Hindlimb muscle (tissue), 1 donor: ENCODE results near the gene SARM1. TPM values are rescaled to one million over a fixed set of nuclear protein-coding genes. Genes with fewer than 3 reads are reported as not detected.

Source experiments
- DNase-seq: peaks from one replicate; pipeline ENCODE4 v3.0.0-alpha.2; 2013
- polyA plus RNA-seq: library from polyadenylated mRNA; unstranded; fragments of 120-200 nt; gene quantifications from one replicate; pipeline ENCODE4 v1.2.1, GENCODE V29; 2013; ENCODE audit not compliant: insufficient read length

The SARM1 gene
- polyA plus RNA-seq, 1 donor: 6.4 TPM

DNA sequence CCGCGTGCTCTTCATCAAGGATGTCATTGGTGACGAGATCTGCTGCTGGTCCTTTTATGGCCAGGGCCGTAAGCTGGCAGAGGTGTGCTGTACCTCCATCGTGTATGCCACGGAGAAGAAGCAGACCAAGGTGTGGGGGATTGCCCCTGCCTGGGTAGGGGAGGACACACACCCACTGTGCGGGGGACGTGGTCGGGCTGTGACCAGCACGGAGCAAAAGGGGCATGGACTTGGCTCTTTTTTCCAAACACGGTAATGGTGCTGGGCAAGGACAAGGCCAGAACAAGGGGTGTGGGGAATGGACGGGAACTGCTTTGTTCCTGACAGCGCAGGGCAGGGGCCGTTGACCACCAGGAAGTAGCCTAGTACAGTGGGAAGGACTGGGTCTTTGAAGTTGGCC is 29.2 kb upstream of the SARM1 start:
- DNase-seq: no peak

DNA sequence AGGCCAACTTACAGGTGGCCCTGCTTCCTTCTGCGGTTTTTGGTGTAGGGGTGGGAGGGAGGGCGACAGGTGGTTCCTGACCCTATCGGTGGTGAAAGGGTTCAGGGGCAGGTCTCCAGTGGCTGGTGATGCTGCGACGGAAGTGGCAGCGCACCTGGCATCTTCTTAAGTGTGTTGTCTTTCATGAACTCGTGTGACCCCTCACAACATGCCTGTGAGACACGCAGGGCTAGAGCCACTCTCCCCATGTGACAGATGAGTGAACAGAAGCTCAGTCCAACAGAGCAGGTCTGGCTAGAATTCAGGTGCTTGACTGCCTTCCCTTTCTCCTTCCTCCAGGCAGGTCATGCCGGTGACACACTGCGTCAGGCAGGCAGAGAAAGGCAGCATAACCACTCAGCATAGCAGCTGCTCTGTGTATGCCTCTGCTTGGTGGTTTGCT is 28.0 kb upstream of the SARM1 start:
- DNase-seq: no peak

DNA sequence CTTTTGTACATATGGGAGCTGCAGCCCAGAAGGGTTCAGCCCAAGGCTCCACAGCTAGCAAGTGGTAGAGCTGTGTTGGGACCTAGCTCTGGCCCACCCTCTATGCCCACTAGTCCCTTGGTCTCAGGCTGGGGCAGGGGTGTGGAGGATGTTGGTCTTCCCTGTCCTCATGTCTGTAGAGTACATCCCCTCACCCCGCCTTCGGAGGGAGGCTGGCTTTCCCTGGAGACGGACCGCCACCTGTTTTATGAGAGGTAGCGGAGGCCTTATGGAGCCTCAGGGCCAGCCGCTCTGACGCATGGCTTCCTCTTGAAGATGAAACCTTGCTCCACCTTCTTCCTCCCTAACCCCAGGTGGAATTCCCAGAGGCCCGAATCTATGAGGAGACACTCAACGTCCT is 27.5 kb upstream of the SARM1 start:
- DNase-seq: no peak

DNA sequence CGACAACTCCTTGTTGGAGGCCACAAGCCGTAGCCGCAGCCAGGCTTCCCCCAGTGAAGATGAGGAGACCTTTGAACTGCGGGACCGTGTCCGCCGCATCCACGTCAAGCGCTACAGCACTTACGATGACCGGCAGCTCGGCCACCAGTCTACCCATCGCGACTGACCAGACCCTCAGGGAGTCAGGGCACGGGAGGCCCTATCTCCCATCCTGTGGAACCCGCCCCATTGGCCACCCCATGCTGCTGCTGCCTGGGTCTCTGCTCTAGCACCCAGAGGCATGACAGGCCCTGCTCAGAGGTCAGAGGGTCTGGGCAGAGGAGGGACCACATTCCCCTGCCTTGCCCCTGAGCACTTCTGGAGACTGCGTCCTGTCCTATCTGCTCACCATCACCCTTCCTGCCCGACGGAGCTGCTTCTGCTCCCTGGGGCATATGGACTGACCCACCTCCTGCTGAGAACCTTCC is 27.0 kb upstream of the SARM1 start:
- no peak for DNase-seq

DNA sequence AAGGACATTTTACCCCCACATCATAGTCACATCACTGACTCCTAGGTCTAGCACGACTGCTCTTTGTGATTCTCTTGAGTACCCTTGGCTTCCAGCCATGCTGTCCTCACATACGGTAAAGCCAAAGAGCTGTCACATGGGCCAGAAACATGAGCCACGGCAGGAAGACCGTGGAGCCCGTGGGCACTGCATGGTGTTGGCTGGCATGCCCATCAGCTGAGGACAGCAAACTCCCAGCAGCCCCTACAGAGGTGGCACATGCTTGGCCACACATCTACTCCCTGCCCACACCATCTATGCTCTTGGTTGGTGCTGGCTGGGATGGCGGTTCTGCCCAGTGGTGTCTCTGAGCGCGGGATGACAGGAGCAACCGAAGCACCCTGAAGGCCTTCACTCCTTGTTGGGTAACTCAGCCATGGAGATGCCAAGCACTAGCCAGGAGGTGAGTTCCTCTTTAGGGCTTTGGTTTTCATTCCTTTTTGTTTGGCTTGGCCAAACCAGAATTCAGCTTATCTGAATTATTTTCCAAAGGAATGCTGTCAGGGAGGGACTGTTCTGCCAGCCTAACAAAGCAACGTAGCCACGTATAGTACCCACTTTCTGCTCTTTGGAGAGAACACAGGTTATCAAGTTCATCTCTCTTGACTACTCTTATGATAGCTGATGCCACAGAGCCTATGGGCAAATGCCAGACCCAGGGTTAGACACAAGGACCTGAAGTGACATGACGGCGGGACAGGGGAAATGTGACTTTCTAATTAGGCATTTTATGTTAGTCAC is 25.9 kb upstream of the SARM1 start:
- DNase-seq: no peak

DNA sequence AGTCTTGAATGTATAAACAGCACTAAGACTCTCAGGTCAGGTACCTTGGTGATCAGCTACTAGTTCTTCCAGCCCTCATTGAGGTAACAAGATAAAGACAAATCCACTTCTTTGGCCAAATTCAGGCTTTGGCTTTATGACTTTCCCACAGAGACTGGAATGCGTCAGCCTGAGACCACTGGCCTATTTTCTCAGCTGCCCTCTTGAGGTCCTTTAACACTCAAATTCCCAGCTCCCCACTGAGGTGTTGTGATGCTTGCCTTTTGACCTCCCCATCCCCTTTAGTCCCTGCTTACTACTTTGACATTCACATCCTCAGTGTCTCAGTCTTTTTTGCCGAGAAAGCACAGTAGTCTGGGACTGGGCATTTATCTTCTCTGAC is 25.3 kb upstream of the SARM1 start:
- DNase-seq: no peak

DNA sequence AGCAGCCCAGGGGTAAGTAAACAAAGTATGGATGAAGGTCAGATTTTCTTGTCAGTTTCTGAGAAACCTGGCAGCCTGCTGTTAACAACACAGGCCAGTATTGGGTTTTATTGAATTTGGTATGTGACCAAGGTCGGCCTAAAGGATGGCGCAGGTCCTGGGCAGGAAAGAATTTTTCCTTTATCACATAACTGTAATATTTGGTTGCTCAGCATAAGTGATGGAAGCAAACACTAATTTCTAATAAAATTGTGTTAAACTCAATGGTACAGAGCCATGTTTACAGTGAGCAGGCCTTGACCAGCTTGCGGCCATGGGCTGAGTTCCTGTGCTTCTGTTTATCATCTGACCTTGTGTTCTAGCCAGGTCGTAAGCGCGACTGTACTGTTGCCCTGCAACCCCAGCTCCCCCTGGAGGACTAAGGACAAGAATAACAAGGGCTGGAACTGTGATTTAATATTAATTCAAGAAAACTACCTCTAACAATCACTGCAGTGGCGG is 24.7 kb upstream of the SARM1 start:
- no peak for DNase-seq

DNA sequence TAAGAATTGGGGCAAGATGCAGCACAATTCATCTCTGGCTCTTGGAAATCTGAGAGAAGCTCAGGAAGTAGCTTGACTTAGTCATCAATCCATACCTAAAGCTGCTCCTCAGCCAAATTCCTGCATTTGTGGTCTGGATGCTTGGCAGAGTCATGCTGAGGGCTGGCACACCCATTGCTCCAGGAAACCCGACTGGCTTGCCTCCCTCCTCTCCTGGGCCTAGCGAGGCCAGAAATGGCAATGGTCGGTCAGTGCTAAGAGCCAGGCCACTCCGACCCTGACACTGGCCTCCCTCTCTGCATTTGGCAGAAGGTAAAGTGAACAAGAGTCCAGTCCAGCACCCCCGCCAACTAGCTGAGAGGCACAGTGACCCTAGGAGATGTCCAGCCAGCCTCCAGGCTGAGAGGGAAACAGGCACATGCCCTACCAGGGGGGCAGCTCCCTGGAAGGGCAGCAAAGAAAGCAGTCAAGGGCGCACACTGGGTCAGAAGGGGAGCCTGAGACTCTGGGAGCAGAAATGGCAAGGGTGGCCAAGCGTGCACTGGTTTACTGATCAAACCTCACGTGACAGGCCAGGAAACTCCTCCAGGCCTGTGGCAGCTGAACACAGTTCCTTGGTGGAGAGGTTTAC is 24.1 kb upstream of the SARM1 start:
- no peak for DNase-seq

DNA sequence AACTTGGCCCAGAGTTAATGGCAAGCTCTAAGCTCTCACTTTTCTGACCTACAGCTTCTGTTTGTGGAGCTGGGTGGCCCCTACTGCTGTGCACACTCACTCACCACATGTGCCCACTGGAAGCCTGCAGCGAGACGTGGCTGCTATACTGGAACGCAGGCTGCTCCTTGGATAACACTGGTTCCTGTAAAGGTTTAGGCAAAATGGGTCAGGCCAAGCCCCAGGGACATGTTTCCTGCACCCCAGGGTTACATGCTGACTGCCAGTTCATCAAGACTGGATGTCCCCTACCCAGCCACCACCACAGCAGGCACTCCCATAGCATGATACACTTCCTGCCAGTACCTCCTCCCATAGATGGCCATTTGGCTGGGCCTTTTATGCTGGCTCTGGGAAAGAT is 22.5 kb upstream of the SARM1 start:
- no peak for DNase-seq

DNA sequence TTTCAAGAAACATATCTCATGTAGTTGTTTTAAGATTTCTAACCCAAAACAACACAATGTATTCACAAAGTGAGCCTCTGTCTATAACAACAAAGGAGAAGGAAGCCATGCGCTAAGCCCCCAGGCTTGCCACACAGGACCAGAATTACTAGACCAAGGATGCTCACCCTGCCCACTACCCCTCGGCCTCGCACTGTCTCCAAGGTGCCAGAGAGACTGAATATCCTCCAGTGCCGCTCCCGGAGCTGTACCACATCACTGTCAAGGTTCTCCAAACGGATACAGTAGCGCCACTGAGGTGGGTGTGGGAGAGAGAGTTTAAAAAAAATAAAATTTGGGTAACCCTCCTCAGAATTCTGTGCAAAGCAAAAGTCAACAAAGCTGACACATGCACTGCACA is 21.2 kb upstream of the SARM1 start:
- no peak for DNase-seq

DNA sequence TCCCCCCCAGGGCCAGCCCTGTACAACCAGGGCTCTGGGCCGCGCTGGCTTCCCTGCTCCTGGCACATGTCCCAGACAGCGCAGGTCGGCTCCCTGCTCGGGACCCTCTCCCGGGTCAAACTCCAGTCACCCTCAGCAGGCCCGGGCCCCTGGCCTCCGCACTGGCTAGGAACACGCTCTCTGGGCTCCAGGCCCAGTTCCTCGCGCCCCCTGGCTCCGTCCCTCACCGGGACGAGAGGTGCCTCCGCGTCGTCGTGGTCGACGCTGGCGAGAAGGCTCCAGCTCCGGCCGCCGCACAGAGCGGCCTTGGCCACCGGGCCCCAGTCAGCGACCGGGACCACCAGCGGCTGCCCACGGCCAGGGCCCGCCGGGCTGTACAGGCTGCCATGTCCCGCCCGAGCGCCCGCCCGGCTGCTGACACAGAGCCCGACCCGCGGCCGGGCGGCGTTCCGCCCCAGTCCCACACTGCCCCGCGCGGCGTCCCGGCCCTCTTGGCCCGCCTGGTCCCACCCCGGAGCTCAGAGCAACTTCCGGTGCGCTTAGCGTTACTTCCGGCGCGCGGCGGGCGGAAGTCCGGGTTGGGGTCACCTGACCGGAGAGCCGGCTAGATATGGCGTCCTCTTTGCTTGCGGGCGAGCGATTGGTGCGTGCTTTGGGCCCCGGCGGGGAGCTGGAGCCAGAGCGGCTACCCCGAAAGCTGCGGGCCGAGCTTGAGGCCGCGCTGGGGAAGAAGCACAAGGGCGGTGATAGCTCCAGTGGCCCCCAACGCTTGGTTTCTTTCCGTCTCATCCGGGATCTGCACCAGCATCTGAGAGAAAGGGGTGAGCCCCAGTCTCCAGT is 14.2 kb upstream of the SARM1 start, which contains the start of gene POLDIP2:
TSS of gene POLDIP2 (minus strand) at position 467 of the 840 bp plus-strand sequence. CDS start at position 388, 79 bp downstream.
- DNase-seq: peak; percentile 97

DNA sequence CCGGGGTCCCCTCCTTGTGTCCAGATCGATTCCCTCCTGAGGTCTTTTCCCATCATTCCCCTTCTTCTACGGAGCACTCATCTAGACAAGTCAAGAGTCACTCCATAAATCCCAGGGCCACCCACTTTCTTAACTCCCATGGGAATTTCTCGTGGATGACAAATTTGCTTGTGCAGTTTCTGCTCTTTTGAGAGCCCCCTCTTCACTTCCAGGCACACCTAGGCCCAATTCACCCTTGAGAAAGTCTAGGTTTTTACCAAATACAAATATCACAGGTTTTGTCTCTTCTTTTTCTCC is 13.6 kb upstream of the SARM1 start:
- no peak for DNase-seq

DNA sequence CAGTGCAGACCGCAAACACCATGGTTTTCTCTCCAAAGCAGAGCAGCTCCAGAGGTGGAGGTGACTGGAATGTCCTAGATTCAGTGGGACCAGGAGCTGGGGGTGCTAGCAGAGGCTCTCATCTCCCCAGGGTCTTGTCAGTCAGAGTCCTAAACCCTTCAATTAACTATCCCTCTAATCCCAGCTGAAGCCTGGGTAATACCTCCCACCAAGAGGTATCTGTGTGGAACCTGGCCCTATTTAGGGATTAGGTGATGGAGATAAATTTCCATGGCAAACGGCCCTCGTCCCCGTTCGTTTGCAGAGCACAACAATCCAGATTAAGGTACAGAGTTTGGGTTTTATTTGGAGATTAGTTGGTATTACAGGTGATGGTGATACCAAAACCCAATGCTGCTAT is 8.3 kb upstream of the SARM1 start:
- no peak for DNase-seq

DNA sequence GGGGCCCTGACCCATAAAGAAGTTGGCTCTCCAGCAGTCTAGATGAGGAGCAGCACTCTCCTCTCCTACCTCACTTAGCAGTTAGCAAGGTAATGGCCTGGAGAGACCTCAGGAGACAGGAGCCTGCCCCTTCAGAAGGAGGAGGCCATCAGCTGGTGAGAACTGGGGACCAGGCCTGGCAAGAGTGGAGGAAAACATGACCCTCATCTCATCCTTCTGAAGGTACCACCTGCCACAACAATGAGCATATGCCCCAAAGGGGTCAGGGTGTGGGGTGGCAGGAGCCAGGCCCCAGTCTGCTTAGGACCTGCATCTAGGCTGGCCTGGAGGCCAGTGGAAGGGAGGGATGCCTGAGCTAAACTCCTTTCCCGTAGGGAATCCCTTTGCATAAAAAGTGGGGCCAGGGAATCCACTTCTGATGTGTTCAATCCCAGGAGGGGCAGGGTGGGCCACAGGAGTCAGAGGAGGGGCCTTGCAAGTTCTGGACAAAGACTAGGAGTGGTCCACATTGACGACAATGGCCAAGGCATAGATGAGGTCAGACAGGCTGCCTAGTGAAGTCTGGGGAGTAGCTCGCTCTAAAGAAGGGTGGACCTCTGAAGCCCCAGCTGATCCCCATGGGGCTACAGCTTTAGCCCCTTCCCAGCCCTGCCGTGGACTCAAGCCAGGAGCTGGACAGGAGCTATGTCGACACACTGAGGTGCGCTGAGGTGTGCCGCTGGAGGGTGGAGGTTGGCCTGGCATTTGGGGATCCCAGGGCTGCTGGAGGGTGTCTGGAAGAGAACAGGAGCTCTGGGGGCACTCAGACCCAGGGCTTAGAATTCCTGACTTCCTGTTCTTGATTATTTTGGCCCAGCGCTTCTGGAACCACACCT is 7.5 kb upstream of the SARM1 start:
- DNase-seq: no peak

DNA sequence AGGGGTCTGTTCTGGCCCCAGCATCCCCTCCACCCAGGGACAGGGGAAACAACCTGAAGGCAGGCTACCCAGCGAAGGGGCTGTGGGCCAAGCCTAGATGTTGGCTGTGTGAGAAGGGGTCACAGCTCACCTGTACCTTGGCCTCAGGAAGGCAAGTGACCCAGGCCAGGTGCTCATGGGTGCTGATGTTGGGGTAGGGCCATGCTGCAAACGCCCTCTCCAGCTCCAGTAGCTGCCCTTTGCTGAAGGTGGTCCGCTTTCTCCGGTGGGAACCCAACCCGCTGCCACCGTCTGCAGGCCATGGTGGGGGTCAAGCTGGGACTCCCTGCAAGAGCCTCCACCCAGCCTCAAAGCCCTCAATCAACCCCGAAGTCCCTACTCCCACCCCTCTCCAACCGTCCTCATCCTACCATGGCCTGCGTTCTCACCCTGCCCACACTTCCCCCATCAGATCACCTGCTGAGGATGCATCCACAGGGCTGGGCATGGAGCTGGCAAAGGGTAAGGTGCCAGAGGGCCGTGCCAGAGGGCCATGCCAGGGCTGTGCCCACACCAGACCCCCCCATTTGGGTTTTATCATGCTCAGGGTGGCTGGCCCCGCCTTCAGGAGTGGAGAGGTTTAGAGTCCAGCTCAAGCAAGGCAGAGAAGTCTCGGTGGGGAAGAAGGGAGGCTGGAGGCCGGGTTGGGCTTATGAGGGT is 6.7 kb upstream of the SARM1 start, which contains the start of gene SEBOX:
TSS of gene SEBOX (minus strand) at position 535 of the 699 bp plus-strand sequence. CDS start at position 487, 48 bp downstream.
- no peak for DNase-seq

DNA sequence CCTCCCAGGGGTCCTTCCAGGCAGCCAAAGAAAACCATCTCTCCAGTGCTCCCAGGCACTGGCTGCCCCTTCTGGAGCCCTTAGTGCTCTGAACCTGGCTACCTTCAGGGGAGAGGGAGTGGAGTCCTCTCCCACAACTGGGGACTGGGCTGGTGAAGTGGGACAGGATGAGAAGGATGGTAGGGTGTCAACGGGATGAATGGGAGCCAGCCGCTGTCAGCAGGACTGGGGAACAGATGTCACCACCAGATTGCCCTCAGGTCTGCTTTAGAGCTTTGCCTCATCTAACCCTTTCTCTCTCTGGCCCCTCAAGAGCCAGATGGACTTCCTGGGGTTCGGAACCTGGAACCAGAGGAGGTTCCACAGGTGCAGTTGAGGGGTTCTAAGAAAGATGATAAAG is 6.0 kb upstream of the SARM1 start:
- DNase-seq: no peak

DNA sequence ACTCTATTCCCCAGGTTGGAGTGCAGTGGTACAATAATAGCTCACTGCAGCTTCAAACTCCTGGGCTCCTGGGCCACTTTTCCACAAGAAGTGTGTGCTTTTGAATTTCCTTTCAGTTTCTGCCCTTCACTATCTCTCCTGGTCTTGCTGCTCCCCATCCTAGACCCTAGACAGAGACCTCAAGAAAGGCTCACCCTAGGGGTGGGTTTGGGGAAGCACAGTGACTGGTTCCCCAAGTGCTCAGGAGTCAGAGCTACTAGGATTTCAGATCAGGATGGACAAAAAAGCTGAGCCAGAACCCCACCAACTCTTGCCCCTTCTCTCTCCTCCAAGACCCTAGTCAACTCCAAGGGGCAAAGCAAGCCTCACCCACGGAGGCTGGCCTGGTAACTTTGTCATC is 4.9 kb upstream of the SARM1 start:
- DNase-seq: no peak

DNA sequence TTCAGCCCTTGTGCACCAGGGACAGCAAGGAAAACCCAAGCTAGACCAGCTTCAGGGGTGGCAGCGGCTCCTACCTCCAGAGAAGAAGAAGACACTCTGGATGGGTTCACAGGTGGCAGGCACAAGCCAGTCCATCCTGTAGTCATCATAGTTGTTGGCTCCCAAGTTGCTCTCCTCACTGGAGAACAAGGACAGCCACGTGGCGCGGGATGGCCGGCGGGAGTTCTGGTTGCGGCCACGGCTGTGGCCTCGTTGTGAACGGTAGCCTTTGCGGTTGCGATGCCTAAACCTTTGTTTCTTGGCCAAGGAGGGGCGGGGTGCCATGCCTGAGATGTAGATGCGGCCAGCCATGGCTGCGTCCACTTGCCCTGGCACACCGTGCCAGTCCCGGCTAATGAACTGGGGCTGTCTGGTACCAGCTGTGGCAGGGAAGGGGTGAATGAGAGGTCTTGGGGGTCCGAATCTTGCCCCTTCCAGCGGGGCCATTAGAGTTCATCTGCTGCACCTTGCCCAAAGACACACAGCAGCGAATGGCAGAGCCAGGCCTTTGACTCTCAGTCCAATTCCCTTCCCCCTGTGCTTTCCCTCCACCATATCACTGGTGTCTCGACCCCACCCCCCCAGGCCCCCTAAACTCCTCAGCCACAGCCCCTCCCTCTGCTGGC is 3.7 kb upstream of the SARM1 start:
- no peak for DNase-seq

DNA sequence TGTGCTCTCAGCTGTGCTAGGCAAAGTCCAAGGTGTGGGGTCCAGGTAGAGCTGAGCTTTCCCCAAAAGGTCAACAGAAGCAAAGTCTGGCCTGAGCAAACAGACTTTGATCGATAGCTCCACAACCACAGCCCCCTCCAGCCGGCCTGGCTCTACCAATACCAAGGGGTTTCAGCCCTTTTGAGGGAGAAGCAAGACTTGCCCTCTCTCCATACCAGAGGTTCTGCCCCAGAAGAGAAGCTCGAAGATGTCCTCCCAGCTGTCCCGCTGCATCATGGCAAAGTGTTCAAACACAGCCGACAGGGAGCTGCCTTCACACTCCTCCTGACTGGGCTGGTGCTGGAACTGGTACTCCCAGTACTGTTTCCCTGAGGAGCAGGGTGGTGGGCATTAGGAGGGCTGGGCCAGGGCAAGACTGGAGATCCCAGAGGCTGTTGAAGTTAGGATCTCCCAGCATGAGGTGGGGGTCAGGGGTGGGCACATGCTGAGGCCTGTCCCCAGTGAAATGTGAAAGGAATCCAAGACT is 3.1 kb upstream of the SARM1 start:
- DNase-seq: no peak

DNA sequence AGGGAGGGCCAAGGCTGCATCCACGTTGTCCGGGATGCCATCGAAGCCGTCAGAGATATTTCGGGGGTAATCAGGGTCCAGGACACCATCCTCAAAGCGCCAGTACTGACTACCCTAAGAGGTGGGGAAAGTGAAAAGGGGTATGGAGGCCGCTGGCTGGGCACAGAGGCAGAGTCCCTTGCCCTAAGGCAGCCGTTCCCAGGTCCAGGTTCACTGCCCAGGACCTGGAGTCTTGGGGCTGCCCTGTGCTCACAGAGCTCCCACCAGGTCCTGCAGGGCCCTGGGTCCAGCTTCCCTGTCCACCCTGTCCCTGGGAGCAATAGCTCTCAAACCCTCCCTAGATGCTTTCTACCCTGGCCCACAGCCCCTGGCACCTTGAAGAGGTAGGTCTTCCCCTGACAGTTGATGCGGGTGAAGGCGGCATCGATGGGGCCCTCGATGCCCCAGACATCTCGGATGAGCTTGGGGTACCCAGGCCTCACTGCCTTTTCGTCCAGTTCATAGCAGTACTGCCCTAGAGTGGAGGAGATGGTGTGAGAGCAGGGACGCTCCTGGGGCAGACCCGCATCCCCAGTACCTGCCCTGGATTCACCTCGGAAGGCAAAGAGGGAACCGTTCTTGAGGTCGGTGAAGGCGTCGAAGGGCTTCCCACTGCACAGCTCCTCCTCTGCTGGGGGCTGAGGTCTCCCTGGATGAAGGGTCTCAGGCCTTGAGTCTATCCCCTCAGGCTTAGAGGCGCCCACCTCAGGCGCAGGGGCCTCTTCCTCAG is 2.4 kb upstream of the SARM1 start:
- no peak for DNase-seq
